BLaER1 (cell line): ENCODE measurements around the gene TTI1.
"Not testable (repeated sequence)": the region's sequence is repeated elsewhere in the genome, so short reads cannot be mapped to it uniquely, and the experiment has no call there.

Experiments used
- H3K27ac ChIP-seq: shearing (Covaris generic); formaldehyde crosslinking; 2 replicates; pipeline ENCODE4 v1.8.1; 2022
- H3K27me3 ChIP-seq: shearing (Covaris generic); formaldehyde crosslinking; 2 replicates; pipeline ENCODE4 v1.8.1; 2022
- H3K36me3 ChIP-seq: shearing (Covaris generic); formaldehyde crosslinking; 2 replicates; pipeline ENCODE4 v1.8.1; 2022
- H3K4me1 ChIP-seq: shearing (Covaris generic); formaldehyde crosslinking; 2 replicates; pipeline ENCODE4 v1.8.1; 2022
- H3K4me2 ChIP-seq: shearing (Covaris generic); formaldehyde crosslinking; 2 replicates; pipeline ENCODE4 v1.8.1; 2022
- H3K4me3 ChIP-seq: shearing (Covaris generic); formaldehyde crosslinking; 2 replicates; pipeline ENCODE4 v1.8.1; 2022
- H3K9ac ChIP-seq: shearing (Covaris generic); formaldehyde crosslinking; 2 replicates; pipeline ENCODE4 v1.8.1; 2022
- H3K9me3 ChIP-seq: shearing (Covaris generic); formaldehyde crosslinking; 2 replicates; pipeline ENCODE4 v1.8.1; 2022
- H4K20me1 ChIP-seq: shearing (Covaris generic); formaldehyde crosslinking; 2 replicates; pipeline ENCODE4 v1.8.1; 2022
- Cebpa-rat ChIP-seq: shearing (Covaris generic); IDR thresholded peaks from 2 replicates; pipeline ENCODE4 v1.8.1; 2022

The TTI1 gene

GRCh38 chr20:37972256-37973058, 60.8 kb downstream of the TTI1 start:
- Histone ChIP-seq H3K4me1 (peaks cover 67% of the 10 kb centered on the region), H3K27ac (no peak overlapping the region), H3K36me3 (no peaks in the 10 kb centered on the region), H3K4me2 (peak overlapping the region; percentile 59), H4K20me1 (no peaks in the 10 kb centered on the region), H3K9ac (no peak overlapping the region), H3K27me3 (no peaks in the 10 kb centered on the region), H3K9me3 (peaks cover 13% of the 10 kb centered on the region), H3K4me3 (no peak overlapping the region)
- TF ChIP-seq Cebpa-rat: no peak

GRCh38 chr20:37971561-37972127, 61.6 kb downstream of the TTI1 start:
- no peak overlapping the region for H3K27ac ChIP-seq
- no peak for TF ChIP-seq Cebpa-rat
- no peak overlapping the region for H3K9ac ChIP-seq
- no peaks in the 10 kb centered on the region for H3K27me3 ChIP-seq
- H3K36me3 ChIP-seq: no peaks in the 10 kb centered on the region
- H3K4me1 ChIP-seq: peaks cover 61% of the 10 kb centered on the region
- H3K4me2 ChIP-seq: peak overlapping the region; percentile 59
- H4K20me1 ChIP-seq: no peaks in the 10 kb centered on the region
- H3K4me3 ChIP-seq: no peak overlapping the region
- H3K9me3 ChIP-seq: peaks cover 19% of the 10 kb centered on the region

- Histone ChIP-seq H3K9me3 (peaks cover 19% of the 10 kb centered on the region), H3K27ac (no peak overlapping the region), H3K4me3 (no peak overlapping the region), H3K27me3 (no peaks in the 10 kb centered on the region), H3K4me2 (peak overlapping the region; percentile 59), H3K36me3 (no peaks in the 10 kb centered on the region), H4K20me1 (no peaks in the 10 kb centered on the region), H3K4me1 (peaks cover 53% of the 10 kb centered on the region), H3K9ac (no peak overlapping the region)
- TF ChIP-seq Cebpa-rat: no peak
These were observed 62.4 kb downstream of the TTI1 start for GRCh38 chr20:37970856-37971245.

GRCh38 chr20:37969949-37970855, 63.1 kb downstream of the TTI1 start:
- Histone ChIP-seq H3K36me3 (no peaks in the 10 kb centered on the region), H3K4me3 (no peak overlapping the region), H3K27ac (no peak overlapping the region), H3K9ac (no peak overlapping the region), H4K20me1 (no peaks in the 10 kb centered on the region), H3K4me1 (peaks cover 50% of the 10 kb centered on the region), H3K27me3 (no peaks in the 10 kb centered on the region), H3K4me2 (peak overlapping the region; percentile 59; the same call in 1 of the 2 replicates), H3K9me3 (peaks cover 19% of the 10 kb centered on the region)
- no peak for TF ChIP-seq Cebpa-rat

- Histone ChIP-seq H3K4me3 (peak overlapping the region; percentile 43), H3K4me1 (peaks cover 50% of the 10 kb centered on the region), H3K27me3 (no peaks in the 10 kb centered on the region), H3K9ac (peak overlapping the region; percentile 36; the same call in 1 of the 2 replicates), H3K27ac (peak overlapping the region; percentile 61; the same call in 1 of the 2 replicates), H4K20me1 (no peaks in the 10 kb centered on the region), H3K9me3 (peaks cover 19% of the 10 kb centered on the region), H3K4me2 (peak overlapping the region; percentile 86), H3K36me3 (no peaks in the 10 kb centered on the region)
- TF ChIP-seq Cebpa-rat: no peak
These were observed 64.3 kb downstream of the TTI1 start for GRCh38 chr20:37968841-37969401.

- H3K36me3 ChIP-seq, H3K4me2 ChIP-seq, H3K4me1 ChIP-seq, H3K9ac ChIP-seq, H3K27ac ChIP-seq, H3K4me3 ChIP-seq, H3K27me3 ChIP-seq, H4K20me1 ChIP-seq: not testable (repeated sequence)
- H3K9me3 ChIP-seq: peaks cover 15% of the 10 kb centered on the region
These were observed 69.8 kb downstream of the TTI1 start for GRCh38 chr20:37963483-37963882.

- H3K9ac ChIP-seq: no peak overlapping the region
- no peaks in the 10 kb centered on the region for H3K27me3 ChIP-seq
- H3K4me3 ChIP-seq: no peak overlapping the region
- H3K4me1 ChIP-seq: peaks cover 5% of the 10 kb centered on the region; the same call in 1 of the 2 replicates
- no peaks in the 10 kb centered on the region for H3K36me3 ChIP-seq
- no peak overlapping the region for H3K27ac ChIP-seq
- no peak for TF ChIP-seq Cebpa-rat
- no peaks in the 10 kb centered on the region for H4K20me1 ChIP-seq
- no peaks in the 10 kb centered on the region for H3K9me3 ChIP-seq
- no peak overlapping the region for H3K4me2 ChIP-seq
These were observed 72.2 kb downstream of the TTI1 start for GRCh38 chr20:37961066-37961465.

- Histone ChIP-seq H3K9me3 (no peaks in the 10 kb centered on the region), H3K4me3 (no peak overlapping the region), H3K27ac (no peak overlapping the region), H3K36me3 (no peaks in the 10 kb centered on the region), H3K9ac (no peak overlapping the region), H3K4me2 (no peak overlapping the region), H4K20me1 (no peaks in the 10 kb centered on the region), H3K27me3 (no peaks in the 10 kb centered on the region), H3K4me1 (peaks cover 5% of the 10 kb centered on the region; the same call in 1 of the 2 replicates)
- no peak for TF ChIP-seq Cebpa-rat
These were observed 74.3 kb downstream of the TTI1 start for GRCh38 chr20:37958856-37959520.

GRCh38 chr20:37956107-37956585, 77.1 kb downstream of the TTI1 start:
- Histone ChIP-seq H3K4me2 (no peak overlapping the region), H3K36me3 (no peaks in the 10 kb centered on the region), H3K27me3 (no peaks in the 10 kb centered on the region), H3K9ac (no peak overlapping the region), H3K4me1 (peaks cover 5% of the 10 kb centered on the region; the same call in 1 of the 2 replicates), H4K20me1 (no peaks in the 10 kb centered on the region), H3K27ac (no peak overlapping the region), H3K9me3 (0 out of 2 replicates have a peak, but pooled peaks cover 12% of the 10 kb centered on the region), H3K4me3 (no peak overlapping the region)
- no peak for TF ChIP-seq Cebpa-rat
